Hindlimb muscle (tissue), 1 donor: ENCODE data around the gene PATJ. TPM values are rescaled to one million over a fixed set of nuclear protein-coding genes. Genes with fewer than 3 reads are reported as not detected.

Source experiments
- DNase-seq: peaks from one replicate; pipeline ENCODE4 v3.0.0-alpha.2; 2013
- polyA plus RNA-seq: library from polyadenylated mRNA; unstranded; fragments of 120-200 nt; gene quantifications from one replicate; pipeline ENCODE4 v1.2.1, GENCODE V29; 2013; ENCODE audit not compliant: insufficient read length

The PATJ gene
- polyA plus RNA-seq, 1 donor = 3.7 TPM

- DNase-seq = no peak
Measured at GRCh38 chr1:62054188-62054587, 311.9 kb downstream of the PATJ start.

DNA sequence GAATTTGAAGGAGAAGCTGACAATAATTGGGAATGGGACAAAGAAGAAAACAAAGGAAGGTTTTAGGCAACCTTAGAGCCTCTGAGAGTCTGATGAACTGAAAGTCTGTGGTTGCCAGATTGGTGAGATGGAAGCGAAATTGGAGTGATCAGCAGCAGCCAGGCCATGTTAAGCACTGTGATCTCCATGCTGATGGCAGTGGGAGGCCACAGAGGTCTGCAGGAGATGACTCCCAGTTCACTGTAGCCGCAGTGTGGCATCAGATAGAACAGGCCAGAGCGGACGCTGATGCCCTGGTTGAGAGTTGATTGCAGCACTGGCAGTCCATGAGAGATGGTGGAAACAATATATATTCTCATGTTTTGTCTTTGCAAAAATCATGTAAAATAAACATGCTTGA is 314.9 kb downstream of the PATJ start:
- DNase-seq = no peak

GRCh38 chr1:62057641-62058290 is 315.5 kb downstream of the PATJ start:
- DNase-seq = no peak

GRCh38 chr1:62058956-62059355 is 316.7 kb downstream of the PATJ start:
- DNase-seq = no peak

- DNase-seq = no peak
Measured at GRCh38 chr1:62062087-62062486, 319.8 kb downstream of the PATJ start.

GRCh38 chr1:62064829-62065407 is 322.6 kb downstream of the PATJ start:
- DNase-seq = no peak

GRCh38 chr1:62066713-62067112 is 324.4 kb downstream of the PATJ start:
- no peak for DNase-seq

DNA sequence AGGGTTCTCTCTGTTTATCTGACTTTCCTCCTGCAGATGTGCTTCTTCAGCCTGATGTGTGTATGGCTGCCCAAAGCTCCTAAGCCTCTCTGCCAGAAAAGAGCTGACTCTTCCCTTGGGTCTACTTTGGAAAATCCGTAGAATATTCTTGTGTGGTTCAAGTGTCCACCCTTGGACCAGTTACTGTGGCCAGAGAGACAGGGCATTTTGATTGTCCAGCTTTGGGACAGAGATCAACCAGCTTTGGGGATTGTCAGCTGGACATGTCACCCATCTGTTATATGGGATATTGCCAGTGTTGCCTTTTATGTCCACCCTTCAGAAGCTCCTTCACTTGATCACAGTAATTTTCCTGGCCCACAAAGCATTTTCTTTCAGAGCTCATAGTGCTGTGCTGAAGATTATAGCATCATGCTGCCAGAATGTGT is 326.1 kb downstream of the PATJ start:
- DNase-seq = peak; percentile 44

DNA sequence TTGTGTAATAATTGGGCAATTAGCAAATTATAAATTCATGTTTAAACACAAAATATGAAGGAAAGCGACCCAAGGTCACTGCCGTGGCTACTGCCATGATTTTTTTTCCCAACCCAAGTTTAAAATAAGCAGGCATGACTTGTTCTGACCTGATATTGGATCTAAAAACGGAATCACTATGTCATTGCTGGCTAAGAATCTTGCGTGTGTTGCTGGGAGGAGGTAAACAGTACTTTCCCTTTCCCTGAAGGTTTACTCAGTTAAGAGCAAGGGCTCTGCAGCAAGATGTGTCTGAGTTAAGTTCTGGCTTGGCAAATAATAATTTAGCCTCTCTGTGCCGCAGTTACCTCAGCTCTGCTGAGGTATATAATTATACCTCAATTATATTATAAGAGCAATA is 326.7 kb downstream of the PATJ start:
- DNase-seq = peak; percentile 84

- no peak for DNase-seq
Measured at GRCh38 chr1:62070384-62071011, 328.2 kb downstream of the PATJ start.

DNA sequence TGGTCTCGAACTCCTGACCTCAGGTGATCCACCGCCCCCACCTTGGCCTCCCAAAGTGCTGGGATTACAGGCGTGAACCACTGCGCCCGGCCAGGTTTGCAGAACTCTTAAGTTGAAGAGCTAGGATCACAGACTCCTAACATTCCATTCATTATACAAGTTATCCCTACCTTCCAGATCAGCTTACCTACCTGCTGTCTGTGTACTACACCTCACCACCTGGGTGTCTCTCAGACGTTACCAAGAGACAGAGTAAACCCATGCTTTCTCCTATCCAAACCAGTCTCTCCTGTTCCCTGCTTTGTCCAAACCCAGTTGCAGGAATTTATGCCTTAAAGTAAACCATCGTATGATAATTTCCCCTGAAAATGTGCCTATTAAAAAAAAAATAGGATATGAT is 329.4 kb downstream of the PATJ start:
- no peak for DNase-seq

DNA sequence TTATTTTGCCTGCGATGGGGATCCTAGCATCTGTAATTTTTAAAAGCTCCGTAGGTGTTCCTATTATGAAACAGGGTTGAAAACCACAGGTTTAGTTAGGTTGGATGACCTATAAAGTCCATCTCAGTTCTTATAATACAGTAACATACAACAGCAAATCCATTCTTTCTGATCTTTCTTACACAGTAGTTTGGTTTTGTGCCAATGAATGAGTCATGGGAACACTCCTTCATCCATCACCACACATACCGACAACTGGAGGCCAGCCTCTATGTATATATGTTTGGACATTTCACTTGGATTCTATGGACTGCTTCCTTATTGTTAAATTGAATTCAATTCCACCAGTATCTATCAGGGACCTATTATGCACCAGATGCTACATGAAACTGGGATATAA is 334.0 kb downstream of the PATJ start:
- DNase-seq = peak; percentile 15

DNA sequence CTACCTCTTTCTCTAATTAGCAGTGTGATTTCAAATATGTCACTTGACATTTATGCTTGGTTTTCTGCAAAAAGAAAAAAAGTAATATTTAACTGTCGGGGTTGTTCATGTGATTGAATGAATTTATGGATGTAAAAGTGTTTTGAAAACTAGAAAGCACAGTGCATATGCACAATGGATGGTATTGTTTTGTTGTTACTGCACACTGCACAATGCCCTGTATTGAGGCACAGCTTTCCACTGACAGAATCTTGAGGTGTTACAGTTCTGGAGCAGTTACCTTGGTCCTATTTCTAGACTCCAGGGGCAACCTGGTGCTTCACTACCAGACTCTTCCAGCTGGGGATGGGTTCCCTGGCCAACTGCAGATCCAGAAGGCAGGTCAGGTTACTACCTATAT is 335.5 kb downstream of the PATJ start:
- no peak for DNase-seq

DNA sequence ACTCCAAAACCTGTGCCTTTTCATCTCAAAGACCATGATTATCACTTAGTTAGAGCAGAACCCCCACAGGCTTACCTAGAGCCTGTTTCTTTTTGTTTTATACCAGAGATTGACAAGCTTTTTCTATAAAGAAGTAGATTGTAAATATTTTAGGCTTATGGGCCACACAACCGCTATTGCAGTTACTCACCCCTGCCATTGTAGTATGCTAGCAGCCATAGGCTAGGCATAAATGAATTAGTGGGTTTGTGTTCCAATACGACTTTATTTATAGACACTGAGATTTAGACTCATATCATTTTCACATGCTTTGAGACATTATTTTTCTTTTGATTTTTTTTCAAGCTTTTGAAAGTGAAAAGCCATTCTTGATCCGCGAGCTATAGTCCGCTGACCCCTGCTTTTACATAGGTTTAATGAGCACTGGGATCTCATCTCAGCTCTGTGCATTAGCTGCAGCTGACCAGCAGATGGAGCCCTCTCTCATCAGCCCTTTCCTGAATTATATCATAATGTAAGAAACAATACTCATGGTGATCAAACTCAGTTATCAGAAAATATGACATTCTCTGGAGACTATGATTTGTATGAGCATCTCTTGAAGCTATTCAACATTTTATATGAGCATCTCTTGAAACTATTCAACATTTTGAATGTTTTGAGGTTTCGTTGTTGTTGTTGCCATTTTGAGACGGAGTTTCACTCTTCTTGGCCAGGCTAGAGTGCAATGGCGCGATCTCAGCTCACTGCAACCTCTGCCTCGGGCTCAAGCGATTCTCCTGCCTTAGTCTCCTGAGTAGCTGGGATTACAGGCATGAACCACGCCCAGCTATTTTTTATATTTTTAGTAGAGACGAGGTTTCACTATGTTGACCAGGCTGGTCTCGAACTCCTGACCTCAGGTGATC is 340.4 kb downstream of the PATJ start:
- DNase-seq = peak; percentile 21

- peak; percentile 7 for DNase-seq
Measured at GRCh38 chr1:62084310-62084890, 342.1 kb downstream of the PATJ start.

- no peak for DNase-seq
Measured at GRCh38 chr1:62088439-62088838, 346.2 kb downstream of the PATJ start.

- no peak for DNase-seq
Measured at GRCh38 chr1:62089570-62089969, 347.3 kb downstream of the PATJ start.

- DNase-seq = no peak
Measured at GRCh38 chr1:62090016-62090415, 347.7 kb downstream of the PATJ start.

DNA sequence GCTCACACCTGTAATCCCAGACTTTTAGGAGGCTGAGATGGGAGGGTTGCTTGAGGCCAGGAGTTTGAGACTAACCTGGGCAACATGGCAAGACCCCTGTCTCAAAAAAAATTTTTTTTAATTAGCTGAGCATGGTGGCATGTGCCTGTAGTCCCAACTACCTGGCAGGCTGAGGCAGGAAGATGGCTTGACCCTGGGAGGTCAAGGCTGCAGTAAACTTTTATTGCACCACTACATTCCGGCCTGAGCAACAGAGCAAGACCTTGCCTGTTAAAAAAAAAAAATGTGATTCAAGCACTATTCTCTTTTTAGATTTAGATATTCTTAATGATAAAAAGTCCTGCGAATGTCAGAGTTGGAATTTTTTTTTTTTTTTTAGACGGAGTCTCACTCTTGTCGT is 349.8 kb downstream of the PATJ start:
- DNase-seq = no peak

- no peak for DNase-seq
Measured at GRCh38 chr1:62093261-62093660, 351.0 kb downstream of the PATJ start.

DNA sequence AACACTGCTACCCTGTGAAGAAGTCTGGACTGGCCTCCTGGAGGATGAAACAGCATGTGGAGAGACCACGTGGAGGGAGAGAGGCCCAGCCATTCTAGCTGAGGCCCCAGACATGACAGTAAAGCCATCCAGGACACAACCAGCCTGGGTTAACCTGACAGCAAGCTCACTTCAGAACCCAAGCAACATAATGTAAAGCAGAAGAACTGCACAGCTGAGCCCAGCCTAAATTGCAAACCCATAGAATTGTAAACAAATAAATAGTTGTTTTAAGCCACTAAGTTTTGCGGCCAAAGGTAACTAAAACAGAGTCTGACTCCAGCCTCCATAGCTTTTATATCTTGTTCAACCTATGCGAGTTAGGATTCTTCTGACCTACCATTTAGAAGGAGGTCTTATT is 355.2 kb downstream of the PATJ start:
- no peak for DNase-seq

- no peak for DNase-seq
Measured at GRCh38 chr1:62100442-62100841, 358.2 kb downstream of the PATJ start.

- no peak for DNase-seq
Measured at GRCh38 chr1:62103846-62104245, 361.6 kb downstream of the PATJ start.
